ENCODE data around the gene OR5K4. TPM values are rescaled to one million over a fixed set of nuclear protein-coding genes. Genes with fewer than 3 reads are reported as not detected.

OR5K4 gene
- not detected in 2 replicates for total RNA-seq (2014; rRNA removed; shearing (Covaris generic))
- not detected in 2 replicates for total RNA-seq (2022)
- Bru-seq, nascent RNA = not detected
- not detected for BruChase-seq, experiment 1, labeled RNA remaining after a 6-hour chase
- not detected for BruChase-seq, experiment 2, labeled RNA remaining after a 2-hour chase
- long read RNA-seq = 0 reads

GRCh38 chr3:98353554-98353953 lies at the start of gene OR5K4:
TSS of gene OR5K4 (plus strand) at chr3:98353854. CDS start at chr3:98353854, 0 bp downstream.
- no peak within 1 kb of the TSS for H3K27ac ChIP-seq (ENCODE audit: low read depth, low read length, poor library complexity, severe bottlenecking)
- no peaks in the 10 kb centered on the region for H3K36me3 ChIP-seq (ENCODE audit: insufficient read depth, low read length)
- no peak for TF ChIP-seq CTCF (conservative IDR thresholded peaks at IDR 0.05; ENCODE audit: low read length)
- TF ChIP-seq EZH2phosphoT487 (IDR thresholded peaks at IDR 0.05; ENCODE audit: borderline replicate concordance, low read depth, low read length) = no peak
- H3K9me2 ChIP-seq (ENCODE audit: insufficient read depth, low read length) = 0 out of 2 replicates have a peak, but pooled peaks cover 3% of the 10 kb centered on the region
- H3K9me3 ChIP-seq (ENCODE audit: low read length) = no peaks in the 10 kb centered on the region
- ChIA-PET CTCF (ENCODE audit: unreplicated experiment) (no interaction called here), POLR2A (interaction anchor here (0.5 kb wide), 1 partner anchor 930 kb away, joined by 3 read pairs; no protein-coding TSS in a partner anchor)
- H4K20me1 ChIP-seq (ENCODE audit: insufficient read depth, low read length) = no peaks in the 10 kb centered on the region
- H3K79me2 ChIP-seq (ENCODE audit: insufficient read depth, low read depth, low read length) = no peaks in the 10 kb centered on the region
- intact Hi-C loops (cut with micrococcal nuclease; ENCODE audit: unreplicated experiment) = no loop called here
- no peak for DNase-seq (ENCODE audit: low spot score)
- BruUV-seq (replicated peaks) = no TSS peak
- no peak within 1 kb of the TSS for H3K4me2 ChIP-seq (ENCODE audit: low read length)
- no peak within 1 kb of the TSS for H2AFZ ChIP-seq (ENCODE audit: low read length)
- H3K4me3 ChIP-seq (ENCODE audit: low read depth, low read length, poor library complexity, severe bottlenecking) = no peak within 1 kb of the TSS
- H3K4me1 ChIP-seq (ENCODE audit: insufficient read depth, low read length, poor library complexity, severe bottlenecking) = no peaks in the 10 kb centered on the region

- ChIA-PET POLR2A (no interaction called here), CTCF (ENCODE audit: unreplicated experiment) (no interaction called here)
- intact Hi-C loops (cut with micrococcal nuclease; ENCODE audit: unreplicated experiment) = no loop called here
- no peak for DNase-seq (ENCODE audit: low spot score)
- TF ChIP-seq EZH2phosphoT487 (IDR thresholded peaks at IDR 0.05; ENCODE audit: borderline replicate concordance, low read depth, low read length) (no peak), CTCF (conservative IDR thresholded peaks at IDR 0.05; ENCODE audit: low read length) (no peak)
- Histone ChIP-seq H3K9me3 (ENCODE audit: low read length) (no peaks in the 10 kb centered on the region), H3K27ac (ENCODE audit: low read depth, low read length, poor library complexity, severe bottlenecking) (no peak overlapping the region), H3K36me3 (ENCODE audit: insufficient read depth, low read length) (no peaks in the 10 kb centered on the region), H2AFZ (ENCODE audit: low read length) (no peak overlapping the region), H3K79me2 (ENCODE audit: insufficient read depth, low read depth, low read length) (no peaks in the 10 kb centered on the region), H3K4me2 (ENCODE audit: low read length) (no peak overlapping the region), H3K4me3 (ENCODE audit: low read depth, low read length, poor library complexity, severe bottlenecking) (no peak overlapping the region), H3K9me2 (ENCODE audit: insufficient read depth, low read length) (no peaks in the 10 kb centered on the region), H4K20me1 (ENCODE audit: insufficient read depth, low read length) (no peaks in the 10 kb centered on the region), H3K4me1 (ENCODE audit: insufficient read depth, low read length, poor library complexity, severe bottlenecking) (no peaks in the 10 kb centered on the region)
- no TSS peak for BruUV-seq (replicated peaks)
These were observed 31.6 kb upstream of the OR5K4 start for GRCh38 chr3:98322101-98322500.

GRCh38 chr3:98322686-98323085 lies 31.0 kb upstream of the OR5K4 start:
- TF ChIP-seq CTCF (conservative IDR thresholded peaks at IDR 0.05; ENCODE audit: low read length) (no peak), EZH2phosphoT487 (IDR thresholded peaks at IDR 0.05; ENCODE audit: borderline replicate concordance, low read depth, low read length) (no peak)
- no peaks in the 10 kb centered on the region for H3K4me1 ChIP-seq (ENCODE audit: insufficient read depth, low read length, poor library complexity, severe bottlenecking)
- H3K27ac ChIP-seq (ENCODE audit: low read depth, low read length, poor library complexity, severe bottlenecking) = no peak overlapping the region
- DNase-seq (ENCODE audit: low spot score) = no peak
- H3K9me2 ChIP-seq (ENCODE audit: insufficient read depth, low read length) = no peaks in the 10 kb centered on the region
- POLR2A ChIA-PET = no interaction called here
- no peaks in the 10 kb centered on the region for H4K20me1 ChIP-seq (ENCODE audit: insufficient read depth, low read length)
- no peak overlapping the region for H2AFZ ChIP-seq (ENCODE audit: low read length)
- H3K79me2 ChIP-seq (ENCODE audit: insufficient read depth, low read depth, low read length) = no peaks in the 10 kb centered on the region
- no peak overlapping the region for H3K4me2 ChIP-seq (ENCODE audit: low read length)
- intact Hi-C loops (cut with micrococcal nuclease; ENCODE audit: unreplicated experiment) = no loop called here
- H3K9me3 ChIP-seq (ENCODE audit: low read length) = no peaks in the 10 kb centered on the region
- H3K36me3 ChIP-seq (ENCODE audit: insufficient read depth, low read length) = no peaks in the 10 kb centered on the region
- BruUV-seq (replicated peaks) = no TSS peak
- H3K4me3 ChIP-seq (ENCODE audit: low read depth, low read length, poor library complexity, severe bottlenecking) = no peak overlapping the region
- CTCF ChIA-PET (ENCODE audit: unreplicated experiment) = no interaction called here
